DND-41 (cell line): ENCODE results near the gene GALNT1.

Experiments used
- ATAC-seq: fragments of 200-7000 bp; cut with Tn5 transposase; 3 replicates; pipeline ENCODE4 v1.9.1; 2021; ENCODE audit warnings: low read depth; ENCODE audit not compliant: insufficient read depth
- DNase-seq: peaks from one replicate; pipeline ENCODE4 v3.0.0-alpha.2; 2020
- H2AFZ ChIP-seq: 2 replicates; pipeline ENCODE4 v1.6.0; 2012; ENCODE audit warnings: low read depth, low read length
- H3K27ac ChIP-seq: 2 replicates; pipeline ENCODE4 v1.5.1; 2012; ENCODE audit warnings: low read length, inconsistent platforms
- H3K27me3 ChIP-seq: fragments of 200-600 bp; sonication (generic); 2 replicates; pipeline ENCODE4 v1.6.0; 2012; ENCODE audit warnings: low read length, mild to moderate bottlenecking, inconsistent platforms; ENCODE audit not compliant: insufficient read depth, poor library complexity
- H3K36me3 ChIP-seq: 2 replicates; pipeline ENCODE4 v1.5.1; 2012; ENCODE audit warnings: low read length, inconsistent platforms; ENCODE audit not compliant: insufficient read depth
- H3K4me1 ChIP-seq: 2 replicates; pipeline ENCODE4 v1.5.1; 2012; ENCODE audit warnings: mild to moderate bottlenecking, low read length; ENCODE audit not compliant: insufficient read depth
- H3K4me2 ChIP-seq: 2 replicates; pipeline ENCODE4 v1.6.0; 2012; ENCODE audit warnings: mild to moderate bottlenecking, moderate library complexity, low read length, inconsistent platforms; ENCODE audit not compliant: insufficient read depth
- H3K4me3 ChIP-seq, 2 experiments: fragments of 200-600 bp in 1 of 2; shearing (Covaris generic) in 1 of 2; 2 replicates each; pipeline ENCODE4 v1.5.1; 2012 to 2016; ENCODE audit warnings: inconsistent platforms in 2 of 2, low read length in 2 of 2, mild to moderate bottlenecking in 2 of 2, low read depth in 1 of 2, moderate library complexity in 1 of 2
- H3K79me2 ChIP-seq: 2 replicates; pipeline ENCODE4 v1.6.0; 2012; ENCODE audit warnings: low read length, inconsistent platforms; ENCODE audit not compliant: insufficient read depth
- H3K9ac ChIP-seq: 2 replicates; pipeline ENCODE4 v1.6.0; 2012; ENCODE audit warnings: low read depth, mild to moderate bottlenecking, inconsistent platforms, low read length, moderate library complexity
- H3K9me3 ChIP-seq: 2 replicates; pipeline ENCODE4 v1.5.1; 2012; ENCODE audit warnings: low read length, moderate library complexity, mild to moderate bottlenecking, inconsistent platforms; ENCODE audit not compliant: insufficient read depth, severe bottlenecking
- H4K20me1 ChIP-seq: 2 replicates; pipeline ENCODE4 v1.6.0; 2012; ENCODE audit warnings: low read length; ENCODE audit not compliant: insufficient read depth
- EZH2 ChIP-seq: IDR thresholded peaks from 3 replicates; pipeline ENCODE4 v1.6.1; 2012; ENCODE audit warnings: borderline replicate concordance, low read depth, mild to moderate bottlenecking, moderate library complexity, low read length, inconsistent platforms; ENCODE audit not compliant: severe bottlenecking
- TF ChIP-seq, protein P1 (sequence below): IDR thresholded peaks from 2 replicates; pipeline ENCODE4 v1.5.1; 2012; ENCODE audit warnings: borderline replicate concordance, low read length, moderate library complexity, mild to moderate bottlenecking; ENCODE audit not compliant: poor library complexity, severe bottlenecking; ENCODE audit errors: extremely low read depth

Gene GALNT1

DNA sequence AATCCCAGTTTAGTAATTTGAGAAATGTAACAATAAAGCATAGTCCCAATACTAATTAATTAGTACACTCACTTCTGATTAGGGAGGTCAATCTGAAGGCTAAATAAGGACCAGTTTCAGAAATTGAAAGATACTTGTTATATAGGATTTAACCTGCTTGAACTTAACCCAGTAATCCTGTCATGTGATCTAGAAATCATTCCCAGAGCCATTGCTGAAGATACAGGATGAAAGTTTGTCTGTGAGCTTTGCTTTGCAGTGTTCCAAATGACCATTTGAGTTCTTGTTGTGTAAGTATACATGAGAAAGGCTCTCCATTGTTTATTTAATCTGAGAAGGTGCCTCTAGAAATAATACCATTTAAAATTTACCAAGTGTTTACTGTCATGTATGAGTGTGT lies 52.2 kb downstream of the GALNT1 start:
- no peak overlapping the region for H3K4me3 ChIP-seq
- no peaks in the 10 kb centered on the region for H3K4me1 ChIP-seq
- H3K79me2 ChIP-seq: no peaks in the 10 kb centered on the region
- ATAC-seq (no peak), DNase-seq (no peak)
- H3K27ac ChIP-seq: no peak overlapping the region
- no peak overlapping the region for H3K4me2 ChIP-seq
- no peaks in the 10 kb centered on the region for H4K20me1 ChIP-seq
- H3K27me3 ChIP-seq: no peaks in the 10 kb centered on the region
- no peak overlapping the region for H2AFZ ChIP-seq
- H3K9ac ChIP-seq: no peak overlapping the region
- H3K9me3 ChIP-seq: peaks cover 9% of the 10 kb centered on the region
- no peak for TF ChIP-seq EZH2
- TF ChIP-seq, protein P1, sequence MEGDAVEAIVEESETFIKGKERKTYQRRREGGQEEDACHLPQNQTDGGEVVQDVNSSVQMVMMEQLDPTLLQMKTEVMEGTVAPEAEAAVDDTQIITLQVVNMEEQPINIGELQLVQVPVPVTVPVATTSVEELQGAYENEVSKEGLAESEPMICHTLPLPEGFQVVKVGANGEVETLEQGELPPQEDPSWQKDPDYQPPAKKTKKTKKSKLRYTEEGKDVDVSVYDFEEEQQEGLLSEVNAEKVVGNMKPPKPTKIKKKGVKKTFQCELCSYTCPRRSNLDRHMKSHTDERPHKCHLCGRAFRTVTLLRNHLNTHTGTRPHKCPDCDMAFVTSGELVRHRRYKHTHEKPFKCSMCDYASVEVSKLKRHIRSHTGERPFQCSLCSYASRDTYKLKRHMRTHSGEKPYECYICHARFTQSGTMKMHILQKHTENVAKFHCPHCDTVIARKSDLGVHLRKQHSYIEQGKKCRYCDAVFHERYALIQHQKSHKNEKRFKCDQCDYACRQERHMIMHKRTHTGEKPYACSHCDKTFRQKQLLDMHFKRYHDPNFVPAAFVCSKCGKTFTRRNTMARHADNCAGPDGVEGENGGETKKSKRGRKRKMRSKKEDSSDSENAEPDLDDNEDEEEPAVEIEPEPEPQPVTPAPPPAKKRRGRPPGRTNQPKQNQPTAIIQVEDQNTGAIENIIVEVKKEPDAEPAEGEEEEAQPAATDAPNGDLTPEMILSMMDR: no peak
- no peaks in the 10 kb centered on the region; the same call in 1 of the 2 replicates for H3K36me3 ChIP-seq

DNA sequence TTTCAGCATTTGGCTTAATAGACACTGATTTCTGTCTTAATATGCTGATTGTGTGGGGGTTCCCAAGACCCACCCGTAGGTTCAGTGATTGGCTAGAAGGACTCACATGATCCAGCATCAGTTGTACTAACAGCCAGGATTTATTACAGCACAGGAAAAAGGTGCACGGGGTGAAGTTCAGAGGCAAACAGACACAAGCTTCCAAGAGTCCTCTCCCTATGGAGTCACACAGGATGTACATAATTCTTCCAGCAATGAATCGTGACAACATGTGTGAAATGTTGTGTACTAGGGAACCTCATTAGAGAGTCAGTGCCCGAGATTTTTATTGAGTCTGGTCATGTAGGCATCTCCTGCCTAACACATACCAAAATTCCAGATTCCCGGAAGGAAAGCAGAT lies 52.8 kb downstream of the GALNT1 start:
- Histone ChIP-seq H2AFZ (no peak overlapping the region), H3K4me1 (no peaks in the 10 kb centered on the region), H3K9me3 (peaks cover 9% of the 10 kb centered on the region), H3K9ac (no peak overlapping the region), H3K27me3 (no peaks in the 10 kb centered on the region), H3K27ac (no peak overlapping the region), H4K20me1 (no peaks in the 10 kb centered on the region), H3K4me2 (no peak overlapping the region), H3K79me2 (no peaks in the 10 kb centered on the region), H3K4me3 (no peak overlapping the region), H3K36me3 (no peaks in the 10 kb centered on the region; the same call in 1 of the 2 replicates)
- DNase-seq (no peak), ATAC-seq (no peak)
- TF ChIP-seq, protein P1: no peak
- TF ChIP-seq EZH2: no peak

DNA sequence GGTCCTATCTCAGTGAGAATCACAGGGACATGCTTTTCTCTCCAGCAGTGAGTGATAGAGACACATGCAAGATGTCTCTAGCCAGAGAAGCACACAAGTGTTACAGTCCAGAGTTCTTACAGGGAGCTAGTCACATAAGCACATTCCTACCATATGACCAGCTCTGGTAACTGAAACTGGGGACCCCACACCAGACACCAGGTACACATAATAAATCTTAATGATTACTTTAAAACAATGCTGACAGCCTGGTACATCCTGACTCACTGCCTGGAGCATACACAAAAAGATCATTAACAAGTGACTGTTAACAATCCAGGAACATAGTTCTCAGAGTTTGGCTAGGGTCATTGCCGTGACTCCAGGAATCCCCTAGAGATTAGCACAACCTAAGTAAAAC lies 53.6 kb downstream of the GALNT1 start:
- ATAC-seq (no peak), DNase-seq (no peak)
- Histone ChIP-seq H3K9ac (no peak overlapping the region), H3K4me3 (no peak overlapping the region), H4K20me1 (no peaks in the 10 kb centered on the region), H3K4me1 (no peaks in the 10 kb centered on the region), H3K27me3 (no peaks in the 10 kb centered on the region), H3K36me3 (no peaks in the 10 kb centered on the region; the same call in 1 of the 2 replicates), H3K4me2 (no peak overlapping the region), H2AFZ (no peak overlapping the region), H3K9me3 (peaks cover 9% of the 10 kb centered on the region), H3K27ac (no peak overlapping the region), H3K79me2 (no peaks in the 10 kb centered on the region)
- TF ChIP-seq, protein P1: no peak
- TF ChIP-seq EZH2: no peak

DNA sequence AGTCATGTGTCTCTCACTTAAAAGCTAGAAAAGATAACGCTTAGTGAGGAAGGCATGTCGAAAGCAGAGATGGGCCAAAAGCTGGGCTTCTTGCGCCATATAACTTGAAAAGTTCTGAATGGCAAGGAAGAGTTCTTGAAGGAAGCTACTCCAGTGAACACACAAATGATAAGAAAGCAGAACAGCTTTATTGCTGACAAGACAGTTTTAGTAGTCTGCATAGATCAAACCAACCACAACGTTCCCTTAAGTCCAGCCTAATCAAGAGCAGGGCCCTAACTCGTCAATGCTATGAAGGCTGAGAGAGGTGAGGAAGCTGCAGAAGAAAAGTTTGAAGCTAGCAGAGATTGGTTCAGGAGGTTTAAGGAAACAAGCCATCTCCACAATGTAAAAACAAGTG lies 55.7 kb downstream of the GALNT1 start:
- peaks cover 9% of the 10 kb centered on the region for H3K9me3 ChIP-seq
- ATAC-seq: no peak

More for the DNA sequence above, 55.7 kb downstream of the GALNT1 start:
- no peak overlapping the region for H3K4me2 ChIP-seq
- H3K27ac ChIP-seq: no peak overlapping the region
- H4K20me1 ChIP-seq: no peaks in the 10 kb centered on the region
- no peaks in the 10 kb centered on the region for H3K79me2 ChIP-seq
- H3K4me1 ChIP-seq: no peaks in the 10 kb centered on the region
- H3K4me3 ChIP-seq: no peak overlapping the region
- H2AFZ ChIP-seq: no peak overlapping the region
- DNase-seq: no peak
- TF ChIP-seq, protein P1: no peak
- TF ChIP-seq EZH2: no peak
- no peaks in the 10 kb centered on the region; the same call in 1 of the 2 replicates for H3K36me3 ChIP-seq
- H3K9ac ChIP-seq: no peak overlapping the region
- H3K27me3 ChIP-seq: no peaks in the 10 kb centered on the region
